DMS114 treated with DMSO at 0.1 percent for 48 hours (cell line): ENCODE measurements around the gene AP3B2.
"Not testable (repeated sequence)": the region's sequence is repeated elsewhere in the genome, so short reads cannot be mapped to it uniquely, and the experiment has no call there.

Experiments used
- DNase-seq: peaks from one replicate; lab custom pipeline; 2025; ENCODE audit not compliant: unreplicated experiment; lab: John Stamatoyannopoulos, UW

The AP3B2 gene

GRCh38 chr15:82649226-82649999 lies 60.3 kb downstream of the AP3B2 start:
- no peak for DNase-seq

GRCh38 chr15:82648257-82649103 lies 61.2 kb downstream of the AP3B2 start:
- no peak for DNase-seq

- DNase-seq = no peak
Measured at GRCh38 chr15:82647835-82648256, 61.8 kb downstream of the AP3B2 start.

- peak; percentile 40 for DNase-seq
Measured at GRCh38 chr15:82647045-82647834, 62.4 kb downstream of the AP3B2 start, which contains the start of gene CPEB1. Gene CPEB1, minus strand, starts transcription at chr15:82647363. Its CDS starts 18,904 bp downstream, at chr15:82628459.

- no peak for DNase-seq
Measured at GRCh38 chr15:82646250-82647044, 63.2 kb downstream of the AP3B2 start.

GRCh38 chr15:82644967-82645852 lies 64.5 kb downstream of the AP3B2 start:
- not testable (repeated sequence) for DNase-seq

GRCh38 chr15:82643992-82644391 lies 65.7 kb downstream of the AP3B2 start:
- DNase-seq = no peak

- DNase-seq = no peak
Measured at GRCh38 chr15:82642656-82643055, 67.0 kb downstream of the AP3B2 start.

- DNase-seq = no peak
Measured at GRCh38 chr15:82641129-82641798, 68.4 kb downstream of the AP3B2 start.

- DNase-seq = no peak
Measured at GRCh38 chr15:82640672-82641071, 69.0 kb downstream of the AP3B2 start.

- DNase-seq = no peak
Measured at GRCh38 chr15:82635798-82636197, 73.9 kb downstream of the AP3B2 start.

GRCh38 chr15:82630033-82630432 lies 79.6 kb downstream of the AP3B2 start:
- no peak for DNase-seq

GRCh38 chr15:82625136-82625535 lies 84.5 kb downstream of the AP3B2 start:
- no peak for DNase-seq

GRCh38 chr15:82624438-82624837 lies 85.2 kb downstream of the AP3B2 start:
- DNase-seq = no peak

- DNase-seq = no peak
Measured at GRCh38 chr15:82624008-82624407, 85.7 kb downstream of the AP3B2 start.

GRCh38 chr15:82621970-82622369 lies 87.7 kb downstream of the AP3B2 start:
- no peak for DNase-seq

- DNase-seq = no peak
Measured at GRCh38 chr15:82613747-82614146, 95.9 kb downstream of the AP3B2 start.

- no peak for DNase-seq
Measured at GRCh38 chr15:82611348-82611747, 98.3 kb downstream of the AP3B2 start.
